H54 (cell line): ENCODE data around the gene SURF1.
"Not testable (repeated sequence)": the region's sequence is repeated elsewhere in the genome, so short reads cannot be mapped to it uniquely, and the experiment has no call there.

Source experiments
- DNase-seq: peaks from one replicate; pipeline ENCODE4 v3.0.0; 2011; ENCODE audit warnings: low spot score, mixed read lengths; ENCODE audit not compliant: insufficient read length
- FAIRE-seq: peaks from 3 replicates; lab custom pipeline; 2011; peaks lifted over from hg19 to GRCh38; lab: Jason Lieb, UNC
- POLR2A ChIP-seq: IDR thresholded peaks from 2 replicates; pipeline ENCODE4 v1.6.1; 2011; ENCODE audit warnings: low read depth, mild to moderate bottlenecking, low read length

The SURF1 gene

GRCh38 chr9:133347985-133348717 is 8.1 kb downstream of the SURF1 start, which contains the start of the genes MED22 and RPL7A:
TSS of gene MED22 (minus strand) at chr9:133348131. CDS start at chr9:133346662, 1,469 bp downstream.
TSS of gene RPL7A (plus strand) at chr9:133348218. CDS start at chr9:133348244, 26 bp downstream.
- no peak for FAIRE-seq

GRCh38 chr9:133347515-133347984 is 8.7 kb downstream of the SURF1 start:
- TF ChIP-seq POLR2A = no peak
- DNase-seq = peak; percentile 74

More at GRCh38 chr9:133347985-133348717, 8.1 kb downstream of the SURF1 start, which contains the start of the genes MED22 and RPL7A:
- peak; percentile 89 for DNase-seq
- TF ChIP-seq POLR2A = peak; percentile 95

GRCh38 chr9:133346021-133346785 is 10.1 kb downstream of the SURF1 start:
- FAIRE-seq (no peak), DNase-seq (no peak)
- no peak for TF ChIP-seq POLR2A

More at GRCh38 chr9:133347515-133347984, 8.7 kb downstream of the SURF1 start:
- FAIRE-seq = no peak

- no peak for DNase-seq
- no peak for TF ChIP-seq POLR2A
- FAIRE-seq = no peak
Observed at GRCh38 chr9:133345596-133345995, 10.7 kb downstream of the SURF1 start.

GRCh38 chr9:133344979-133345378 is 11.3 kb downstream of the SURF1 start:
- TF ChIP-seq POLR2A = no peak
- DNase-seq (no peak), FAIRE-seq (no peak)

- DNase-seq = no peak
- no peak for FAIRE-seq
- no peak for TF ChIP-seq POLR2A
Observed at GRCh38 chr9:133344071-133344470, 12.2 kb downstream of the SURF1 start.

- no peak for TF ChIP-seq POLR2A
- FAIRE-seq (no peak), DNase-seq (no peak)
Observed at GRCh38 chr9:133342570-133342969, 13.7 kb downstream of the SURF1 start.

GRCh38 chr9:133342069-133342406 is 14.2 kb downstream of the SURF1 start:
- no peak for DNase-seq
- TF ChIP-seq POLR2A = no peak
- no peak for FAIRE-seq

GRCh38 chr9:133341369-133342068 is 14.8 kb downstream of the SURF1 start:
- TF ChIP-seq POLR2A = no peak
- FAIRE-seq (no peak), DNase-seq (no peak)

GRCh38 chr9:133340916-133341315 is 15.4 kb downstream of the SURF1 start:
- DNase-seq (no peak), FAIRE-seq (no peak)
- no peak for TF ChIP-seq POLR2A

- FAIRE-seq = no peak
Observed at GRCh38 chr9:133340256-133340655, 16.0 kb downstream of the SURF1 start.

GRCh38 chr9:133339641-133340040 is 16.6 kb downstream of the SURF1 start:
- FAIRE-seq (no peak), DNase-seq (no peak)
- TF ChIP-seq POLR2A = no peak

More at GRCh38 chr9:133340256-133340655, 16.0 kb downstream of the SURF1 start:
- no peak for TF ChIP-seq POLR2A
- no peak for DNase-seq

GRCh38 chr9:133335924-133336811 is 20.1 kb downstream of the SURF1 start, which contains the start of gene SURF6:
TSS of gene SURF6 (minus strand) at chr9:133336188. CDS start at chr9:133336132, 56 bp downstream.
- TF ChIP-seq POLR2A = peak; percentile 59
- DNase-seq (peak; percentile 93), FAIRE-seq (no peak)

- not testable (repeated sequence) for FAIRE-seq, DNase-seq
Observed at GRCh38 chr9:133334888-133335287, 21.4 kb downstream of the SURF1 start.
